RWPE2 (cell line): ENCODE results near the gene ASAP3.

Experiments
- ATAC-seq: fragments of 200-7000 bp; cut with Tn5 transposase; 3 replicates; pipeline ENCODE4 v1.9.1; 2021; ENCODE audit warnings: low read depth
- DNase-seq: peaks from one replicate; pipeline ENCODE4 v3.0.0-alpha.2; 2020; ENCODE audit warnings: low spot score
- H3K27ac ChIP-seq: fragments of 450-650 bp; 2 replicates; pipeline ENCODE4 v1.5.1; 2017; ENCODE audit warnings: mild to moderate bottlenecking; ENCODE audit not compliant: poor library complexity, severe bottlenecking
- H3K27me3 ChIP-seq: fragments of 250-450 bp; sonication (Bioruptor Pico); 2 replicates; pipeline ENCODE4 v1.5.1; 2021; ENCODE audit warnings: mild to moderate bottlenecking, moderate library complexity; ENCODE audit not compliant: insufficient read depth, poor library complexity, severe bottlenecking
- H3K36me3 ChIP-seq: fragments of 250-450 bp; sonication (Bioruptor Pico); 2 replicates; pipeline ENCODE4 v1.5.1; 2020; ENCODE audit warnings: low read depth, mild to moderate bottlenecking, moderate library complexity
- H3K4me1 ChIP-seq: fragments of 250-450 bp; sonication (Bioruptor Pico); 2 replicates; pipeline ENCODE4 v1.5.1; 2021; ENCODE audit warnings: mild to moderate bottlenecking, moderate library complexity; ENCODE audit not compliant: insufficient read depth, poor library complexity, severe bottlenecking
- H3K4me3 ChIP-seq: fragments of 250-450 bp; sonication (Bioruptor Pico); 2 replicates; pipeline ENCODE4 v1.5.1; 2021; ENCODE audit warnings: mild to moderate bottlenecking, moderate library complexity; ENCODE audit not compliant: severe bottlenecking
- H3K9me3 ChIP-seq: fragments of 250-450 bp; sonication (Bioruptor Pico); 2 replicates; pipeline ENCODE4 v1.5.1; 2021; ENCODE audit warnings: mild to moderate bottlenecking, moderate library complexity; ENCODE audit not compliant: severe bottlenecking
- CTCF ChIP-seq: fragments of 450-650 bp; IDR thresholded peaks from one replicate; pipeline ENCODE4 v1.5.1; 2017; ENCODE audit warnings: mild to moderate bottlenecking, moderate library complexity; ENCODE audit not compliant: poor library complexity, severe bottlenecking

The ASAP3 gene

GRCh38 chr1:23444596-23445390 lies 39.2 kb downstream of the ASAP3 start:
- DNase-seq (no peak), ATAC-seq (no peak)
- Histone ChIP-seq H3K4me1 (no peaks in the 10 kb centered on the region), H3K27ac (no peak overlapping the region), H3K9me3 (no peaks in the 10 kb centered on the region), H3K36me3 (peaks cover 5% of the 10 kb centered on the region; the same call in 1 of the 2 replicates), H3K4me3 (no peak overlapping the region), H3K27me3 (no peaks in the 10 kb centered on the region)
- TF ChIP-seq CTCF = no peak

GRCh38 chr1:23444104-23444533 lies 39.9 kb downstream of the ASAP3 start:
- DNase-seq = no peak
- no peaks in the 10 kb centered on the region for H3K4me1 ChIP-seq
- TF ChIP-seq CTCF = no peak
- ATAC-seq = 0 out of 3 replicates have a peak, but pooled peaks have one; percentile 17
- no peaks in the 10 kb centered on the region for H3K9me3 ChIP-seq
- H3K4me3 ChIP-seq = no peak overlapping the region
- no peaks in the 10 kb centered on the region for H3K27me3 ChIP-seq
- H3K27ac ChIP-seq = no peak overlapping the region
- H3K36me3 ChIP-seq = peaks cover 9% of the 10 kb centered on the region; the same call in 1 of the 2 replicates

- no peak for TF ChIP-seq CTCF
- no peaks in the 10 kb centered on the region for H3K4me1 ChIP-seq
- H3K27me3 ChIP-seq = no peaks in the 10 kb centered on the region
- no peak overlapping the region for H3K4me3 ChIP-seq
- H3K36me3 ChIP-seq = peaks cover 9% of the 10 kb centered on the region; the same call in 1 of the 2 replicates
- no peak for ATAC-seq
- no peak overlapping the region for H3K27ac ChIP-seq
- no peak for DNase-seq
- H3K9me3 ChIP-seq = no peaks in the 10 kb centered on the region
Measured at GRCh38 chr1:23442751-23443150, 41.2 kb downstream of the ASAP3 start.

- no peaks in the 10 kb centered on the region for H3K4me1 ChIP-seq
- peaks cover 9% of the 10 kb centered on the region; the same call in 1 of the 2 replicates for H3K36me3 ChIP-seq
- H3K27me3 ChIP-seq = no peaks in the 10 kb centered on the region
- ATAC-seq (no peak), DNase-seq (no peak)
- no peak overlapping the region for H3K27ac ChIP-seq
- H3K9me3 ChIP-seq = no peaks in the 10 kb centered on the region
- H3K4me3 ChIP-seq = no peak overlapping the region
- no peak for TF ChIP-seq CTCF
Measured at GRCh38 chr1:23441446-23442148, 42.4 kb downstream of the ASAP3 start.

GRCh38 chr1:23438545-23438944 lies 45.4 kb downstream of the ASAP3 start:
- H3K9me3 ChIP-seq = no peaks in the 10 kb centered on the region
- no peak for TF ChIP-seq CTCF

More at GRCh38 chr1:23438545-23438944, 45.4 kb downstream of the ASAP3 start:
- H3K27ac ChIP-seq = no peak overlapping the region
- ATAC-seq (no peak), DNase-seq (no peak)
- no peaks in the 10 kb centered on the region for H3K4me1 ChIP-seq
- no peaks in the 10 kb centered on the region for H3K27me3 ChIP-seq
- H3K4me3 ChIP-seq = no peak overlapping the region
- peaks cover 22% of the 10 kb centered on the region; the same call in 1 of the 2 replicates for H3K36me3 ChIP-seq
